Measurements from ENCODE around the gene RAB10. TPM values are rescaled to one million over a fixed set of nuclear protein-coding genes. Genes with fewer than 3 reads are reported as not detected.
"Not testable (repeated sequence)": the region's sequence is repeated elsewhere in the genome, so short reads cannot be mapped to it uniquely, and the experiment has no call there.

RAB10 gene
- total RNA-seq, 1 donor from 2014 or later = 86.5 TPM

DNA sequence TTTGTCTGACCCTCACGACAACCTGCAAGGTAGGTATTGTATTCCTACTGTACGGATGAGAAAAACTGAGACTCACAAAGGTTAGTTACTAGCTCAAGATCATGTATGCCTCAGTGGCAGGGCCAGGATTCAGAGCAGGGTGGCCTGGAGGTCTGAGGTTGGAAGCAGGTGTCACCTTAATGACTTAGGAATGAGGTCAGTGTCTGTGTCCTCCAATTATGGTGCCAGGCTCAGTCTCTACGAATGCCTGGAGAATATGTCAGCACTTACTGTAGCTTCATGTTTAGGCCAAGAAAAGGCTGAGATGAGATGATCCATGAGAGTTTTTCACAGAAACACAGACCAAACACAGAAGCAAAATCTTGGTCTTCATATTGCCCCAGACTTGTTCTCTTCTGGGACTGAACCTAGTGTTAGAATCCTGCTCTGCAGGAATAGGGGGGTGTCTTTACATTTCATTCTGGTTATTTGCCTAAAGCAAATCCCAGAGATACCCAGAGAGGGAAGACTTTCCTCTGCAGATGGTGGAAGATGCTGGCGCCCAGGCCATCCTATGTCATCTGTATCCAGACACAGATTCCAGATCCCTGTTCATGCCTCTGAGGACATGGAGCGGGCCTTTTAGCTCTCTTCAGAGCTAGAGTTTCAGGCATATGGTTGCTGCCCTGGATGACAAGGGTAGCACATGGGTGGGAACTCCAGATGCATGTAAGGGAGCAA, 16.3 kb upstream of the RAB10 start:
- no peaks in the 10 kb centered on the region for H3K27me3 Mint-ChIP-seq (ENCODE audit: low read depth)
- no peaks in the 10 kb centered on the region for H3K9me3 Mint-ChIP-seq
- no peak overlapping the region for H3K27ac Mint-ChIP-seq
- TF ChIP-seq CTCF (IDR thresholded peaks at IDR 0.05; ENCODE audit: unreplicated experiment) = no peak
- H3K36me3 Mint-ChIP-seq = no peaks in the 10 kb centered on the region
- no peak overlapping the region for H3K4me3 Mint-ChIP-seq
- peaks cover 15% of the 10 kb centered on the region for H3K4me1 Mint-ChIP-seq
- no peak for DNase-seq (ENCODE audit: low spot score in 2 of 2, unreplicated experiment in 2 of 2)

GRCh38 chr2:26018184-26019055, 15.5 kb upstream of the RAB10 start:
- H3K27ac Mint-ChIP-seq = peak overlapping the region; percentile 39
- H3K4me1 Mint-ChIP-seq = peaks cover 11% of the 10 kb centered on the region
- no peaks in the 10 kb centered on the region for H3K9me3 Mint-ChIP-seq
- no peak for TF ChIP-seq CTCF (IDR thresholded peaks at IDR 0.05; ENCODE audit: unreplicated experiment)
- no peaks in the 10 kb centered on the region for H3K27me3 Mint-ChIP-seq (ENCODE audit: low read depth)
- no peak overlapping the region for H3K4me3 Mint-ChIP-seq
- no peak for DNase-seq (ENCODE audit: low spot score in 2 of 2, unreplicated experiment in 2 of 2)
- no peaks in the 10 kb centered on the region for H3K36me3 Mint-ChIP-seq

DNA sequence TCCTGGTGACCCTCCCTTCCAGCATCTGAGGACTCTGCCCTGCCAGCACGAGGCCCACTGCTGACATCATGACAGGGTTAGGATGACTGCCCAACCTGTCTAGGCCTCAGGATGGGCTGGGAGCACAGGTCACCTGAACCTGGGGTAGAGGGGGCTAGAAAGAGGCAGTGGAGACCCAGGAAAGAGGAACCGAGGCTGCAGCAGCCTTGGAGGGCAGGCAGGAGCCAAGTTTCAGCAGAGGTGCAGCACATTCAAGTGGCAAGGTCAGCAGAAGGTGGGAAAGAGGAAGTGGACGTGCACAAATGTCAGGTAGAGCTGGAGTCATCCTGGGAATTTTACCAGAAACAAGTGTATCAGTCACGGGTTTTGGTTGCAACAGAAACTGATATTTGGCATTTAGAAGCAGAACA, 13.6 kb upstream of the RAB10 start:
- no peak overlapping the region for H3K4me3 Mint-ChIP-seq
- no peaks in the 10 kb centered on the region for H3K9me3 Mint-ChIP-seq
- H3K4me1 Mint-ChIP-seq = peaks cover 6% of the 10 kb centered on the region
- H3K27ac Mint-ChIP-seq = no peak overlapping the region
- no peak for TF ChIP-seq CTCF (IDR thresholded peaks at IDR 0.05; ENCODE audit: unreplicated experiment)
- DNase-seq (ENCODE audit: low spot score in 2 of 2, unreplicated experiment in 2 of 2) = no peak
- H3K36me3 Mint-ChIP-seq = no peaks in the 10 kb centered on the region
- no peaks in the 10 kb centered on the region for H3K27me3 Mint-ChIP-seq (ENCODE audit: low read depth)

DNA sequence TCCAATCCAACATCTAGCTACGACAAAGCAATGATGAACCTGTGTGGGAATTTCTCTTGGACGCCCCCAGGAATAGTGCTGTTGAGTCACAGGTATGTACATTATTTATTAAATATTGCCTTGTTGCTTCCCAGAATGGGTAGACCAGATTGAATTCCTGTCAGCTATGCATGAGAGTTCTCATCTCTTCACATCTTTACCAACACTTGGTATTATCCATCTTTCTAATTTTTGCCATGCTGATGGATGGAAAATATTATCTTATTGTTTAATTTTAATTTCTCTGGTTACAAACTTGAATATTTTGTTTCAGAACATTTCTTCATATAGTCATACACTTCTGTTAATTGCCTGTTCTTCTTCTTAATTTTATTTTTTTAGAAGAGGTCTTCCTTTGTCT, 9.6 kb upstream of the RAB10 start:
- Mint-ChIP-seq H3K4me1 (no peaks in the 10 kb centered on the region), H3K36me3 (no peaks in the 10 kb centered on the region), H3K4me3 (no peak overlapping the region), H3K27ac (no peak overlapping the region), H3K27me3 (ENCODE audit: low read depth) (no peaks in the 10 kb centered on the region), H3K9me3 (no peaks in the 10 kb centered on the region)
- no peak for DNase-seq (ENCODE audit: low spot score in 2 of 2, unreplicated experiment in 2 of 2)
- TF ChIP-seq CTCF (IDR thresholded peaks at IDR 0.05; ENCODE audit: unreplicated experiment) = no peak

GRCh38 chr2:26025509-26025908, 8.4 kb upstream of the RAB10 start:
- Mint-ChIP-seq H3K9me3 (no peaks in the 10 kb centered on the region), H3K27ac (no peak overlapping the region), H3K4me3 (no peak overlapping the region), H3K36me3 (no peaks in the 10 kb centered on the region), H3K4me1 (no peaks in the 10 kb centered on the region), H3K27me3 (ENCODE audit: low read depth) (no peaks in the 10 kb centered on the region)
- DNase-seq (ENCODE audit: low spot score in 2 of 2, unreplicated experiment in 2 of 2) = no peak
- no peak for TF ChIP-seq CTCF (IDR thresholded peaks at IDR 0.05; ENCODE audit: unreplicated experiment)

- not testable (repeated sequence) for DNase-seq (ENCODE audit: low spot score in 2 of 2, unreplicated experiment in 2 of 2); H3K27me3 Mint-ChIP-seq (ENCODE audit: low read depth); H3K27ac Mint-ChIP-seq; H3K36me3 Mint-ChIP-seq; H3K4me3 Mint-ChIP-seq; H3K4me1 Mint-ChIP-seq; H3K9me3 Mint-ChIP-seq
These were observed 5.8 kb upstream of the RAB10 start for GRCh38 chr2:26028083-26028482.

DNA sequence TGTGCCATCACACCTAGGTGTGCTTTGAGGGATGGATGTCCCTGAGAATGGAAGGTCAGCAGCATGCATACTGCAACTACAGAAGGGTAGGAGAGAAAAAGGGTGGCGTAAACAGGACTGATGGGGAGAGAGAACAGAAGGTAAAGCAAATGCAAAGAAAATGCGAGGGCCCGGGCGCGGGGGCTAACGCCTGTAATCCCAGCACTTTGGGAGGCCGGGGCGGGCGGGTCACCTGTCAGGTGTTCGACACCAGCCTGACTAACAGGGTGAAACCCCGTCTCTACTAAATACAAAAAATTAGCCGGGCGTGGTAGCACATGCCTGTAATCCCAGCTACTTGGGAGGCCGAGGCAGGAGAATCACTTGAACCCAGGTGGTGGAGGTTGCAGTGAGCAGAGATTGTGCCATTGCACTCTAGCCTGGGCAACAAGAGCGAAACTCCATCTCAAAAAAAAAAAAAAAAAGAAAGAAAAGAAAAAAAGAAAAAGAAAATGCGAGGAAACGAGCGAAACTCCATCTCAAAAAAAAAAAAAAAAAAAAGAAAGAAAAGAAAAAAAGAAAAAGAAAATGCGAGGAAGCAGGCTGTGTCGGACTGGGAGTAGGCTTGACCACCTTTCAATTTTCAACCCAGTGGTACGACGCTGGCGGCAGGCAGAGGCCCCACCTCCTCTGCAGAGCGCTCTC, 1.2 kb upstream of the RAB10 start:
- Mint-ChIP-seq H3K27ac (peak overlapping the region; percentile 99), H3K4me1 (peaks cover 28% of the 10 kb centered on the region), H3K4me3 (peak overlapping the region; percentile 94)
- not testable (repeated sequence) for DNase-seq (ENCODE audit: low spot score in 2 of 2, unreplicated experiment in 2 of 2); H3K9me3 Mint-ChIP-seq; H3K27me3 Mint-ChIP-seq (ENCODE audit: low read depth); H3K36me3 Mint-ChIP-seq

Measured in mesothelial cell of epicardium (in vitro differentiated cells).